C4-2B (cell line): ENCODE measurements around the gene ITGA4.

ENCODE experiments used
- H3K27ac ChIP-seq: fragments of 450-650 bp; 2 replicates; pipeline ENCODE4 v1.5.1; 2017
- CTCF ChIP-seq: fragments of 450-650 bp; conservative IDR thresholded peaks from 2 replicates; pipeline ENCODE4 v1.5.1; 2017; ENCODE audit warnings: mild to moderate bottlenecking
- ZFX ChIP-seq: fragments of 450-650 bp; IDR thresholded peaks from 2 replicates; pipeline ENCODE4 v1.6.1; 2017

Gene ITGA4

DNA sequence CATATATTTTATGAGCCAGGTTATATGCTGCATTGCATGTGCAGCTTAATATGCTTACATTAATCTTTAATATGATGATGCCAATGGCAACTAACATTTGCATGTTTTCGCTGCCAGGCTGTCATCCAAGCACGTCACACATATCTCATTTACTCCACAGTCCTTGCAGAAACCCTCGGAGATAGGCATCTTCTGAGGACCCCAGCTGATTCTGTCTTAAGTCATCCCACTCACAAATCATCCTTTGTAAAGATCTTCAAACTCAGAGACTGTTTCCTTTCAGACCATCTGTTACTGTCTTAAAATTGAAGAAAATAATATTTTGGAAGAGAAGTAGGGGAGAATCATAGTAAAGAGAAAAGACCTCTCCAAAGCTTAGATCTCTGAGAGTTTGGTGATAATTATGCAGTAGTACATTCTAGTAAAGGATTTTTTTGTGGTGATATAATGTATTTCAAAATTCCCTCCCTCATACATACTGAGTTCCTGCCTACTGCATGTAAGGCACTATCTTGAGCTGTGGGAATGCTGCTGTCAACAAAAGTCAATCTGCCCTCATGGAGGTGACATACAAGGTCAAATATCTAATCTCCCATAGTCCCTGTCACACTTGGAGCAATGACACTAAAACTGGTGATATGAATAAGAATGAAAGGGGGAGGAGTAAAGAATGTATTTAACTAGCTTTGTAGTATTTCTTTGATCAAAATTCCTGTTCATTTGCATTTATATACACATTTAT is 11.0 kb downstream of the ITGA4 start:
- H3K27ac ChIP-seq = no peak overlapping the region
- TF ChIP-seq ZFX = no peak

DNA sequence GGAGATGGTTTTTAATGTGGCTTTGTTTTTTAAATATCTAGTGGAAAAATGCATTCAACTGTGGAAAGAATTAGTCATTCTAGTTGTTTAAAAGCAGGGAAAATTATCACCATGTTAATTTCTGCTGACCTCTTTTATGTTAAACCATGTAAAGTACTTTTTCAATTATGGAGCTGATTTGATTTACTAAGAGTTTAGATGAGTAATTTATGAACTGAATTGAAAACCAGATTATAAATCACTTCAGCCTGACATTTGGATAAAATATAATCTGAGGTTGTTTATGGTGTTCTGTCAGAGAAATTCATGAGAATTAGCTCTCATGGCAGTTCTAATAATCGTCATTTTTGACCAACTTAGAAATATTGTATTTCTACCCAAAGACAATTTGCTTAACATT is 11.6 kb downstream of the ITGA4 start:
- no peak overlapping the region for H3K27ac ChIP-seq
- no peak for TF ChIP-seq CTCF
- TF ChIP-seq ZFX = no peak

GRCh38 chr2:181471226-181471625 is 14.0 kb downstream of the ITGA4 start:
- no peak for TF ChIP-seq ZFX
- H3K27ac ChIP-seq = no peak overlapping the region

GRCh38 chr2:181471783-181472182 is 14.6 kb downstream of the ITGA4 start:
- TF ChIP-seq CTCF (no peak), ZFX (no peak)
- H3K27ac ChIP-seq = no peak overlapping the region

- TF ChIP-seq CTCF (no peak), ZFX (no peak)
- no peak overlapping the region for H3K27ac ChIP-seq
These were observed 15.8 kb downstream of the ITGA4 start for GRCh38 chr2:181472990-181473389.

- TF ChIP-seq CTCF (no peak), ZFX (no peak)
- H3K27ac ChIP-seq = no peak overlapping the region
These were observed 17.2 kb downstream of the ITGA4 start for GRCh38 chr2:181474222-181474881.

DNA sequence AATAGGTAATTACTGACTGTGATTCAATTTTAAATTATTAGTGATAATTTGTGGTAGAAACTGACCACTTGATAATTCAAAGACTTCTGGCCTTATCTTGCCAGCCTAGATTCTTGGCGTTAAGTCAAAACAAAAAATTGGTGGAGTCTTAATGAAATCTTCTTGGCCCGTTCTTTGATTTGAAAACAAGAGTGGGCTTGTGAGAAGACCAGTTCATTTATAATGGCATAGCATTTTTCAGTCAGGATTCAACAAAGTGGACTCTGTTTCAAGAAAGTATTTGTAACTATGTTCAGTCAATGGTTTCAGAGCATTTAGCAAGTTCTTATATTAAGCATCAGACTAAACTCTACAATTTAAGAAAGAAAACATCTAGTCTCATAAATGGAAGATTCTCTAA is 26.0 kb downstream of the ITGA4 start:
- no peak overlapping the region for H3K27ac ChIP-seq
- TF ChIP-seq CTCF = no peak
- TF ChIP-seq ZFX = no peak

- H3K27ac ChIP-seq = no peak overlapping the region
- no peak for TF ChIP-seq CTCF
- TF ChIP-seq ZFX = no peak
These were observed 26.7 kb downstream of the ITGA4 start for GRCh38 chr2:181483876-181484275.
